Left forelimb (tissue), 1 donor: Measurements from ENCODE around the gene PHETA1.

Source experiments
- DNase-seq: peaks from one replicate; pipeline ENCODE4 v3.0.0-alpha.2; 2018; ENCODE audit warnings: low spot score

Gene PHETA1

DNA sequence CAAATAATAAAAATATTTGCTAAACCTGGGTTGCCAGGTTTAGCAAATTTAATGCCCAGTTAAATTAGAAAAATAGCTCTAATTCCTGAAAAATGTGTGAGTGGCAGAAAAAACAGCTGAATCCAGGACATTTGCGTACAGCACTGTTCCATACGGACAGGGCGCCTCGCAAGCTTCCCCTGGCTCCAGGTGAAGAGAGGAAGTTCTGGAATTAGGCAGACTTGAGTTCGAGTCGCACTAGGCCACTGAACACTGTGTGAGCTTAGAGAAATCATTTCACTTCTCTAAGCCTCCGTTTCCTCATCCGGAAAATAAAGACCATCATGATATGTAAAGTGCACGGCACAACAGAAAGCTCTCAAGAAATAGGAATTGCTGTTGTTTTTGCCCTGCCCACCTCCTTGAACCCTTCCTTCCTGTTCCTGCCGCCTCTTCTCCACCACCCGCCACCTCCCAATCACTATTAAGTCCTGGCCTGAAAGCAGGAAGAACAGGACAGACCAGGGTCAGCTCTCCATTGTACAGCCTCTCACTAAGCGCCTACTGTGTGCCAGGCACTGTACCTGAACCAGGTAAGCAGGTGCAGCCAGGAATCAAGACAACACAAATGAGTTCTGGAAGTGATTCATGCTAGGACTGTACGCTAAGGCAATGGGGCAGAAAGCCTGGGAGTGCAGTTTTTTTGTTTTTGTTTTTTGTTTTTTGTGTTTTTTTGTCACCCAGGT is 763 bp upstream of the PHETA1 start:
- DNase-seq = no peak

DNA sequence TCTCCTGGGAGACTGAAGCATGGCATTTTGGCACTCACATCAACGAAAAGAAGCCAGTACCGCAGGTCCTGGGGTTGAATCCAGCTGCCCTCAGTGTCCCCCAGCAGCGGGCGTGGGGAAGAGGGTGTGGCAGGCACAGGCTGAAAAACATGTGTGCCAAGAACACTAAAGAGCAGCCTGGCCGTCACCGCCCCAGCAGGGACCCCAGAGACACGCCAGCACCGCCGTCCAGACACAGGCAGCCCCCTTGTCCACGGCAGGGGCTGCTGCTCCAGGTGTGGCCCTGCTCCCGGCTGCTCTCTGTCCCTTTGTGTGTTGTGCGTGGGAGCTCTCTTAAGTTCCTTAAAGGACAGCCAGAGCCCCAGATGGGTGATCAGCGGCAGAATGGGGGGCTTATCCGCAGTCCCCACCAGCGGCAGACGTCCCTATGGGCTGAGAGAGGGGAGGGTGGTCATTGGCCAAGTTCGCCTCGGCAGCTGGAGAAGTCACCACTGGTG is 556 bp downstream of the PHETA1 start:
- DNase-seq = no peak

DNA sequence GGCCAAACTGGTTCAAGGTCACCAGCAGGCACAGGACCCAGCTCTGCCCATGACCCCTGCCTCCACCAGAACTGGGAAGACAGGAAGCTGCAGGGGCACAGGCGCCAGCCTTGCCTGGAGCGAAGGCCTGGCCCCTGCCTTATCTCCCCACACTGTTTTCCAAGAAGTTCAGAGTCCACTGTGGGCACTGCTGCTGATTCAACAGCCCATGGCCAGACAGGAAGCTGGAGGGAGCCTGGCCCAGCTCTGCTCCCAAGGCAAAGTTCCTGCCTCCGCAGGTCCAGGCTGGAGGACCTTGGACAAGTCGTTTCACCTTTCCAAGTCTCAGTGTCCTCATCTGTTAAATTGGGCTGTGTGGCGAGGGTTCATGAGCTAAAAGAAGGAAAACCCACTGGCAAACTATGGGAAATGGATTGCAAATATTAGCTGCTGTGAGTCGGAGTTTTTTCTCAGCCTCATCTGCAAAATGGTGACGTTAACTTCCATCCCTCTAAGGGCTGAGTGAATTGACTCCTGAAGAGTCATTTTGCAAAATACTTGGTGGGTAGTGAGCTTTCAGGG is 1.2 kb downstream of the PHETA1 start:
- no peak for DNase-seq

DNA sequence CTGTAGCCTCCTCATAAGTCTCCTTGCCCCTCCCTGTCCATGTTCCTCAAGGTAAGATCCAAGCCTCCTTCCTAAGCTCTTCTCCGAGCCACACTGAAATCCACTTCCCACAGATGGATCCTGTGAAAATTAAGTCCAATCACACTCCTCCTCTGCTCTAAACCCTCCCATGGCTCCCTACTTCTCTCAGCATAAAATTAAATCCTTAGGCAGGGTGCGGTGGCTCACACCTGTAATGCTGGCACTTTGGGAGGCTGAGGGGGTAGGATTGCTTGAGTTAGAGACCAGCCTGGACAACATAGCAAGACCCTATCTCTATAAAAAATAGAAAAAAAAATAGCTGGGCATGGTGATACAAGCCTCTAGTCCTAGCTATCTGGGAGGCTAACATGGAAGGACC is 2.3 kb downstream of the PHETA1 start:
- no peak for DNase-seq

DNA sequence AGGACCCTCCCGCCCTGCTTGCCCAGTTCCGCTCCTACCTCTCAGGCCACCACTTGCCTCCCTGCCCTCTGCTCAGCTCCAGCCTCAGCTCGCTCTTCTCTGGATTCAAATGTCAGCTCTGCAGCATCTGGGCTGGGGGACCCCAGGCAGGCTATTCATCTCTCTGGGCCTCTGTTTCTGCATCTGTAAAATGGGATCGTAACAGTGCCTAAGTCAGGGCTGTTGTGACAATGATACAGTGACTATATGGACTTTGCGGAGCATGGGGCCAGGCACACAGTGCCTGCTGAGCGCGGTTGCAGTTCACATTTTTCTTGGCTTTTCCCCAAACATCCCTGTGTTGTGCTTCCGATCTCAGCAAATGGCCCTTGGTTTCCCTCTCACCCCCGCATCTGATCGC is 2.8 kb downstream of the PHETA1 start:
- DNase-seq = no peak

DNA sequence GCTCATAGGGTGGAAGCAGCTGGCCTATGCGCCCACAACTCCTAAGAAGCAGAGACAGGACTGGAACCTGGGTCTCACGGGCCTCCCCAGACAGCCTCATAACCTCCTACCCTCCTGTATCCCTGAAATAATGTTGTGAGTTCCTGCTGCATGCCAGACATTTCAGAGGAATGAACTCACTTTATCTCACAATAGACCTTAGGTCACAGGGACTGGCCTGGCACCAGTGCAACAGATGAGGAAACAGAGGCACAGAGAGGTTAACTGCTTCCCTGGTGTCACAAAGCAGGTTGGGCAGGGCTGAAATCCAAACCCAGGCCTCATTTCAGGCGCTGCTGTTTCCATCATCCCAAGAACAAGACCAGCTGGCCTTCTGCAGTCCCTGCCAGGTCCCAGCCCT is 5.3 kb downstream of the PHETA1 start:
- DNase-seq = no peak

DNA sequence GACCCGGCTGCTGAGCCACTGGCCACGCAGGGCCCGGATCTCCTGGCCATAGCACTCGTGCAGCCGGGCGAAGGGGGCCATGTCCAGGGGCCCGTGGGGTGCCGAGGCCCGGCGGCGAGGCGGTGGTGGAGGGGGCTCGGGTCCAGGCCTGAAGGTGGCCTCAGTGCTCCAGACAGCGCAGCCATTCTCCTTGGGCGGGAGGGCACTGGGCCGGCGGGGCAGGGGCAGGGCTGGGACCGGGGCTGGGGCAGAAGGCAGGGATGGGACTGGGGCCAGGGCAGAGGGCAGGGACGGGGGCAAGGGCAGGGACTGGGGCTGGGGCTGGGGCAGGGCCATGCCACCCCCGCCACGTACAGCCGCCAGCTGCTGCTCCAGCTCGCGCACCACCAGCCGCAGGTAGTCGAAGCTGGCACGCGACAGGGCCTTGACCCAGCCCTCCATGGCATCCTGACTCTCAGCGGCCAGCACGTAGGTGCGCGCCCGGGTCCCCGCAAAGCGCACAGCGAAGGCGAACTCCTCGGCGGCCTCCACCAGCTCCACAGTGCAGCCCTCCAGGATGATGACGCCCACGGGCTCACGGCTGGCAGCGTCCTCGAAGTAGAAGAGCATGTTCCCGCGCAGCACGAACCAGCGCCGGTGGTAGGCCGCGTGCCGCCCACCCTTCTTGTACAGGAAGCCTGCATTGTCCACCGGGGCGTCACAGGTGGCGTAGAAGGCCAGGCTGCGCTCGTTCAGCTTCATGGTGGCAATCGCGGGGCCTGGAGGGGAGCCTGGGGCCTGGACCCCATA is 6.0 kb downstream of the PHETA1 start:
- DNase-seq = no peak

DNA sequence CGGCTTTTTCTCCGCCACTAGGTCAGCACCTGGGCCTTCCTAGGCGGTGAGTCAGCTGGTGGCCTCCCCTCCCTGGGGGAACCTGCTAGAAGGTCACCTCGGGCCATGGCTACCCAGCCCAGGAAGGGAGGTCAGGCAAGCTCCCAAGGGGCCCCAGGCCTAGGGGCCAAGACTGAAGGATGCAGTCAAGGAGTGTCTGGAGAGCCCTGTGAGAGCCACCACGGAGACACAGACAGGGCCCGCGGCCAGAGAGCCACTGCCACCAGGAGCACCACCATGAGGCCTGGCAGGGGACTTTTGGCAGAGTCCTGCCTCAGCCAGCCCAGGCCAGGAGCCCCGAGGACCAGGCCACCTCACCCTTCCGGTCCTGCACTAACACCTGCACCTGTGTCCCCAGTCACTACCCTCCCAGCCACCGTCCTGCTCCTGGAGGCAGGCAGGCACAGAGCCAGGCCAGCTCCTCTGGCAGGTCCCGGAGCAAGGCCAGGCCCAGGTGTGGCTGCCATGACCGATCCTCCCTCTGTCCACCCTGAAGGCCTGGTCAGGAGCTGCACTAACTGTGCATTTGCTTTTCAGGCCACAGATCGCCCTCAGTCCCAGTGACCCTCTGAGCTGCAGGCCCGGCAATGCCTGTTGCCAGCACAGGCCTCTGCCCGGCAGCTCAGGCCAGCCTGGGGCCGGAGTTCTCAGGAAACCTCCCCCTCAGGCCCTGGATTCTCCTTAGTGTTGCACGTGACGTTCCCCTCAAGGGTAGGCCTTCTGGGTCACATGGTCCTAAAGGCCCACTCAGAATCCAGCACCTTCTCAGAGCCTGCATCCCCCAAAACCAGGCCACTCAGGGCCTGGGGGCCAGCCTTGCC is 6.9 kb downstream of the PHETA1 start:
- DNase-seq = no peak

DNA sequence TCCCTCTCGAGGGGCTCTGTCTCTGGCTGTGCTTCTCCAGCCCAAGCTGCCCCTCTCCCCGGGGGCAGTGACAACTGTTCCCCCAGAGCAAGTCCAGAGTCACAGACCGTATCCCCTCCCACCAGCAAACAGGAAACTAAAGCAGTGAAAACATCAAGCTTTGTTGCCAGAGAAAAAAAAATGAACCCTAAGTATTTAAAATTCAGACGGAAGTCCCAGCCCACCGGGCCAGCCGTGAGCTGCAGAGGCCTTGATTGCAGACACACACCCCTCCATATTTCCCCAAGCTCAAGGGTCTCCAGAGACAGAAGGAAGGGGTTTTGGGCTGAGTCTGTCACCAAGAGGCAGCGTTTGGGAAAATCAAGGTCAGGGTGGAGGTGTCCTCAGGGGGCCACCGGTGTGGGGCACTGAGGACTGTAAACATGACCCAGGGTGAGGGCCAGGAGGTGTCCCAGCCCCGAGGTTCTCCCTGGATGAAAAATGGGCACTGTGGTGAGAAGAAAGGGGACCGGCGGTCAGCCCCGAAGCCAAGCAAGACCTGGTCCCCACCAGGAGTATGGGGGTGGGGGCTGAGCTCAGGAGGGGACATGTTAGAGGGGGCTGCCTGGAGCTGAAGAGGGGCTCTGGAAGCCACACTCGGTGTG is 7.7 kb downstream of the PHETA1 start:
- DNase-seq = no peak

DNA sequence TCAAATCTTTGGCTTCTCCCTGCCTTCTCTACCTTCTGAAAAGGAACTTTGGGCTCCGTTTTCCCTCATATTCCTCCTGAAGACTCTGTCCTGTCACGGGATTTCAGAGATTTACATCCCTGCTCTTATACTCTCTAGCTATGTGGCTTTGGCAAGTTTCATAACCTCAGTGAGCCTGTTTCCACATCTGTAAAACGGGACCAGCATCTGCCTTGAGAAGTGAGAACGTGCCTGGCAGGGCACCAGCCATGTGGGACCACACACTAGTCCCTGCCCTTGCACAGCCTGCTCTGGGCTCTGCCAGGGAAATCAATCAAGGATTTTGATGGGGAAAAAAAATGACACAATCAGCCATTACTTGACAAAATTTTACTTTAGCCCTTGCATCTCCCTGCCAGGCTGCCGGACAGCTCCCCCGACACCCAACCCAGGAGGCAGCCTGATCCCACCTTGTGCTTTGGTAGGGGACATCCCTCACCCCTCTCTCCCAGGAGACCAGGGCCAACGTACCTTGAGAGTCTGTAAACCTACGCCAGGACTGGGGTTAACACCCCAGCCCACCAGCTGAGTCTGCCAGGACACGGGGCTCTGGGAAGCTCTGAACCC is 8.5 kb downstream of the PHETA1 start:
- DNase-seq = no peak

DNA sequence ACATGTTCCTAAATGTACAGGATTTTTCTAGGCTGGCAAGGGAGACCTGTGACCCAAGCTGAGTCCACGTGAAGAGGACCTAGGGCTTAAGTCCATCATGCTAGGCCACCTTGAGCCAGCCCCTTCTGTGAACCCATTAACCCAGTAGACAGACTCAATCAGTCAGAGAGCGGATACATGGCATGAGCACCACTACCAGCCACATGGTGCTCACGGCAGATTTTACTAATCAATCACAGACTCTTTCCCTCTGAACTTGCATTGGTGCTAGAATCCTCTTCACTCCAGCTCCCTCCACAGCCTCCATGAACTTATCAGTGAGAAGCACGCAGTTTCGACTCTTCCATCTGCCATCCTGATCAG is 9.0 kb downstream of the PHETA1 start:
- DNase-seq = no peak

DNA sequence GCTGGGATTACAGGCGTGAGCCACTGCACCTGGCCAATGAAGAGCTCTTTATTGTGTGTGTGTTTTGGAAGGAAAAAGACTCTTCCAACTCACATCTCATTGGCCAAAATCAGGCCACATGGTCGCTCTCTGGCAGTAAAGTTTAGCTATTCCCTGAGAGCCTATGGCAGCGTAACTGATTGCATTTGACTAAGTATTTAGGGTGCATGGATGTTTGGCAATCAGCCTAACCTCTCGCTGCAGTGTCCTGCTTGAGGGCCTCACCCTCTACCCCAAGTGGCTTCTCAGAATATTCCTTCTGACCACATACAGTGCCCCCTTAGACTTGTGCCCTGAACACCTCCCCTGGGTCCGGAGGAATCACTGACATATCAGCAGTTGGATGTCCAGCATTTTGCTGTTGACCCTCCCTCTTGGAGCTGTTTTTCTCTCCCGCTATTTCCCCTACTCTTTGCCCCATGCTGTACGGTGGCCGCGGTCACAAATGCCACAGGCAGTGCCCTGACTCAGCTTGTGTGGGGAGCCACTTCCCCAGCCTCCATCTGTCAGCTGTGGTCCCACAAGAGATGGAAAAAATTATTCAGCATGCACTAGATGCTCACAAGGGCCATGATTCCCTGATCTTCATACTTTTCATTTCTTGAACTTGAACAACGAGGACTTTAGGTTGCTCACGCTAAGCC is 9.5 kb downstream of the PHETA1 start:
- DNase-seq = no peak

DNA sequence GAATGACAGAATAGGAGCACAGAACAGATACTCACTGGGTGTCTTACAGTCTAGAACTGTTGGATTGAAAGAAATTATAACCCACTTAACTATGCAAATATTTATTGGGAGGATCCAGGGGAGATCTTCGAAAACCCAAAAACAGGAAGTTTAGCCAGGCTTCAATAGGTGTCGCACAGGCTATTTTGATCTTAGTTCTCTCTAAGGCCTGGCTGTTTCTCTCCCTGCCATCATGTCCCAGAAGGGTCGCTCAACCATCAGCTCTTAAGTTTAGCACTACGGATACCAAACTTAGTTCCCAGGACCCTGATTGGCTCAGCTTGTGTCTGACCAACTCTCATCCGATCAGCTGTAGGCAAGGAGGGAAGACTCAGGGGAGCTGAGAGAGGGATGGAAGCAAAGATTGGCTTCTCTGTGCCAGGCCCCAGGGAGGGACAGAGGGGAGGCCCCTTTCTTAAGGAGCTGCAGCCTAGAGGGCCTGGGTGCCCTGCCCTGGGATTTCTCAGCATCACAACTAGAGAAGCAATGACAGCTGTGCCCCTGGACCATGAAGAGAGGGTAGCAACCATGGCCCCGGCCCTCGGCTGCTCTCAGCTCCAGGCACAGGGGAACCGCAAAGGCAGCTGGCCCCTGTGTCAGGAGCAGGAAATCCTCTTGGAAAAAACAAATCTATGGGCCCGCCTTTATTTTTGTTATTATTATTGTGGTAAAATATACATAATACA is 13.5 kb downstream of the PHETA1 start:
- DNase-seq = no peak

DNA sequence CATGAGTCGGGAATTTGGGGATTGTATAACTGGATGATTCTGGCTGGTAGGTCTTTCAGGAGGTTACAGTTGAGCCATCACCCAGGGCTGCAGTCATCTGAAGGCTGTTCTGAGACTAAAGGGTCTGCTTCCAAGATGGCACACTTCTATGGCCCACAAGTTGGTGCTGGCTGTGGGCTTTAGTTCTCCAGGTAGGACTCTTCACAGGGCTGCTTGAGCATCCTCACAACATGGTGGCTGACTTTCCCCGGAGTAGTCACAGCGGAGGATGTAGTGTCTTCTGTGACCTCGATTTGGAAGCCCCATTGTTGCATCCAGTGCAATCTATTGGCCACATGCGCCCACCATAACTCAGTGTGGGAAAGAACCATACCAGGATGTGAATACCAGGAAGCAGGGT is 14.4 kb downstream of the PHETA1 start:
- DNase-seq = no peak

DNA sequence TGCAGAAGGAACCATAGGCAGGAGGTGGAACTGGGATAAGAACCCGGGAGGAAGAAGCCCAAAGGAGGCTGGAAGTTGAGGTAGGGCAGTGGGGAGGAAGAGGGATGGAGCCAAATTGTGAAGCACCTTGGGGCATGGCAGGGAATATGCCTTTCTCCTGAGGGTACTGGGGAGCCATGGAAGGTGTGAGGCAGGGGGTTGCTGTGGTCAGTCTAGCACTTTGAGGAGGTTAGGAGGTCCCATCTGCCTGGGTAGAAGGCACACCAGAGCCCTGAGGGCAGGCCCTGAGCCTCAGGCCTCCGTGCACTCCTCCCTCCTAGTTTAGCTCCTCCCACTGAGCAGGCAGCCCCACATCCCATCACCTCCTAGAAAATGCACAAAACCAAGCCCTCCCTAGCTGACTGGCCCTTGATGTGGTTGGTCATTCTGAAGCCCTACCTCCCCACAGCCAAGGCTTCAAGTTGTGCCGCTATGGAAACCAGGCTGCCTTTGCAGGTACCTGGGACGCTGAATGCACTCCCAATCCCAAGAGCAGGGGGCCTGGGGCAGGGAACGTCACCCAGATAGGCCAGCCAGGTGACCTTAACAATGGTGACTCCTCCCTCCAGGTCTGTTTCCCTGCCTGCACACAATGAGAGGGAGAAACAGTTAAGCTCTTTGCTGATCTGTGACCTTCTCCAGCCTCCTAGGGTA is 15.1 kb downstream of the PHETA1 start:
- DNase-seq = no peak

DNA sequence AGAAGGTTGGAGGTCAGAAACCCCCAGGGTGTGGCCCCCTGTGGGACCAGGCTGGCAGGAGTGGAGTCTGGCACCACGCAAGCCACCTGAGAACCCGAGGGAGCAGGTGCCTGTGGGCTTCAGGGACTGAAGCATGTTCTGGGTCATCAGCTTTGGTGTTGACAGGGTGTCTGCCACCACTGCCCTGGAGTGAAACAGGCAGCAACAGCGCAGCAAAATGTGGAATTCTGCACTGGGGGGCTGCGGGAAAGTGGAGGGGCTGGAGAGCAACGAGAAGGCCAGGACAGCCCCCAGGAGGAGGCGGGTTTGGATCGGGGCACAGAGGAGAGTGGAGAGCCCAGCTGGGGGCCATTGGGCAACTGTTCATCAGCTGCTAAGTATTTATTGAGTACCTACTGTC is 15.9 kb downstream of the PHETA1 start:
- DNase-seq = no peak

DNA sequence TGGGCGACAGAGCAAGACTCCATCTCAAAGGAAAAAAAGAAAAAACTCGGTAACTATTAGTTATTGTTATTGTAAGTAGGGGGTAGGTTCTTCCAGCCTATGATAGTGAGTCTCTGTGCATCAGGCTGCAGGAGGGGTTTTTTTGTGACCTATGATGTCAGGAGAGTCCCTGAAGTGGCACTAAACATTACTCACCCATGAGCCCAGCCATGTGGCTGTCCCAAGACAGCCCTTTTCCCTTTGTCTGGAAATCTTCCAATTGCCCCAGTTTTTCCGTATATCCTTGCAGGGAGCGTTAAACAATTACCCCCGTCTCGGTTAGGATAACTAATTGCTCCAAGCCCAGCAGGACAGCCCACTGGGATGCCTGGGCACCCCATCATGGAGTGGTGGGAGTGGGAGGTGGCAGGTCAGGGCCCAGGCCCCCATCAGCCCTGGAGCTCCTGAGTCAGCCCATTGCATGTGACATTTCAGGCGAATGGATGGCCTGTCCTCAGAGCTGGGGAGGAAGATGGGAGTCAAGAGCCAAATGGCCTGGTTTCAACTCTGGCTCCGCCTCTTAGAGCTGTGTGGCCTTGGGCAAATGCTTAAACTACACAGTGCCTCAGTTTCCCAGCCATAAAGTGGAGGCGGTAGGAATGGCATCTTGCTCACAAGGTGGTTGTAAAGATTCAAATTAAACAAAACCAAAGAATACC is 16.4 kb downstream of the PHETA1 start:
- DNase-seq = no peak

DNA sequence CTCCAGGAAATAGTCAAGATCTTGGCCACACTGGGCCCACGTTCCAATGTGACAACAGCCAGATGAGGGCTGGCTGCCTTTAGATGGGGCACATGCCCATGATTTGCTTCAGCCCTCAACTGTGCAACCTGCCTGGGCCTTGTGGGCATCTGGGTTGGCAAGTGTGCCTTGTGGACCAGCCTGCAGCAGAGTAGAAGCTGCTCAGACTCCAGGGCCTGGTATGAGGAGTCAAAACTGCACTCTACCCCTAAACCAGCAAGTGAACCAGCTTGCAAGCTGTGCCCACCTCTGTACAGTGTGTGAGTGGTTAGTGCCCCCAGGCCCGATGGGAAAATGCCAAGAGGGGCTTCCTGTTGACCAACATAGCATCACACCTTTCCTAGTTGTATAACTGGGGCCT is 17.9 kb downstream of the PHETA1 start:
- no peak for DNase-seq
